ENCODE measurements around the gene DSCAML1. TPM values are rescaled to one million over a fixed set of nuclear protein-coding genes. Genes with fewer than 3 reads are reported as not detected.

Gene DSCAML1
- total and polyA plus RNA-seq, 2 of the 8 experiments (the other 6 are each of a cell fraction or from before 2014, with no cell fraction given): 0.19 to 0.24 TPM

GRCh38 chr11:117830674-117831351, 33.8 kb upstream of the DSCAML1 start:
- H3K4me3 ChIP-seq (ENCODE audit: extremely low read depth in 1 of 4, insufficient read depth in 2 of 4, low read depth in 3 of 4, low read length in 4 of 4): no peak overlapping the region
- H3K9me3 ChIP-seq (ENCODE audit: insufficient read depth in 2 of 2, low read depth in 1 of 2, low read length in 1 of 2): no peaks in the 10 kb centered on the region
- H2BK120ac ChIP-seq (replicated peaks; ENCODE audit: low read depth, low read length): no peak overlapping the region
- H3K4me2 ChIP-seq (ENCODE audit: insufficient read depth in 1 of 2, low read depth in 2 of 2, low read length in 2 of 2): no peak overlapping the region; a peak in 1 of 4 replicates
- no peak overlapping the region for H2BK5ac ChIP-seq (ENCODE audit: low read depth, low read length)
- TF ChIP-seq RFX5 (IDR thresholded peaks at IDR 0.05; ENCODE audit: borderline replicate concordance, low read depth, low read length) (no peak), CEBPB (IDR thresholded peaks at IDR 0.05; ENCODE audit: low read depth, low read length) (no peak), USF2 (IDR thresholded peaks at IDR 0.05; ENCODE audit: low read length) (no peak), ZNF274 (IDR thresholded peaks at IDR 0.05; ENCODE audit: borderline replicate concordance, extremely low read depth, low read length) (no peak), EP300 (IDR thresholded peaks at IDR 0.05; ENCODE audit: borderline replicate concordance in 1 of 2, low read depth in 2 of 2, low read length in 2 of 2) (no peak)
- no peak overlapping the region for H4K5ac ChIP-seq (ENCODE audit: insufficient read length, low read depth, low read length)
- H3K4ac ChIP-seq (replicated peaks; ENCODE audit: insufficient read length, low read depth, low read length): no peak overlapping the region
- peaks cover 0 to 6% (median 1%) of the 10 kb centered on the region in 4 experiments; a peak in 3 of 7 replicates for H3K4me1 ChIP-seq (replicated peaks in 1 of 4; ENCODE audit: control insufficient read depth in 3 of 4, insufficient read depth in 4 of 4, low read length in 3 of 4)
- DNase-seq (ENCODE audit: low read depth in 1 of 2, low spot score in 2 of 2) (peak in 1 of 2 experiments; percentile 41), FAIRE-seq (no peak)
- ChIA-PET POLR2A (ENCODE audit: partially characterized antibody) (no interaction called here), CTCF (ENCODE audit: partially characterized antibody) (interaction anchor here (1.1 to 11.9 kb wide), 7 partner anchors 10 to 116 kb away, joined by 3 to 91 read pairs (median 8); no protein-coding TSS in a partner anchor)
- no peak overlapping the region for H4K91ac ChIP-seq (replicated peaks; ENCODE audit: insufficient read length, low read length)
- no peak overlapping the region for H3K18ac ChIP-seq (ENCODE audit: extremely low read depth, low read length)
- no peak overlapping the region for H2BK15ac ChIP-seq (ENCODE audit: low read length)
- H3K79me1 ChIP-seq (ENCODE audit: low read depth, low read length): no peaks in the 10 kb centered on the region
- no peaks in the 10 kb centered on the region for H3K79me2 ChIP-seq (ENCODE audit: control insufficient read depth in 1 of 2, insufficient read depth in 2 of 2, low read length in 2 of 2)
- H3K27me3 ChIP-seq (replicated peaks in 1 of 4; ENCODE audit: control insufficient read depth in 3 of 4, extremely low read depth in 1 of 4, insufficient read depth in 3 of 4, low read length in 3 of 4): no peaks in the 10 kb centered on the region
- H2AFZ ChIP-seq (ENCODE audit: low read length): no peak overlapping the region
- 68% methylated on average over 3 of the region's 6 CpGs; no CpG with 5 or more reads in 1 of the 2 experiments for WGBS, 2 experiments (ENCODE audit: extremely low coverage in 1 of 2, insufficient coverage in 1 of 2, insufficient read length in 1 of 2, insufficient replicate concordance in 2 of 2, low coverage in 1 of 2, low lambda C conversion rate in 2 of 2, missing lambda C conversion rate in 1 of 2)
- H2BK20ac ChIP-seq (ENCODE audit: low read length): no peak overlapping the region
- H3K14ac ChIP-seq (ENCODE audit: insufficient read length): no peak overlapping the region
- H3K27ac ChIP-seq (ENCODE audit: low read depth, low read length): no peak overlapping the region
- H4K20me1 ChIP-seq (replicated peaks in 1 of 2; ENCODE audit: control insufficient read depth in 1 of 2, insufficient read depth in 2 of 2, low read length in 2 of 2): no peaks in the 10 kb centered on the region
- H3K56ac ChIP-seq (replicated peaks; ENCODE audit: insufficient read length, low read depth, low read length): no peak overlapping the region
- no peak overlapping the region for H3K23ac ChIP-seq (ENCODE audit: insufficient read length)
- no peaks in the 10 kb centered on the region for H3K23me2 ChIP-seq (ENCODE audit: low read depth, low read length)
- no peak overlapping the region for H2AK5ac ChIP-seq (ENCODE audit: low read depth, low read length)
- no peaks in the 10 kb centered on the region for H3K36me3 ChIP-seq (ENCODE audit: control insufficient read depth in 2 of 4, insufficient read depth in 4 of 4, low read length in 3 of 4)
- H3K9ac ChIP-seq (replicated peaks in 1 of 4; ENCODE audit: extremely low read depth in 1 of 4, low read depth in 3 of 4, low read length in 3 of 4): no peak overlapping the region
- H4K8ac ChIP-seq (ENCODE audit: extremely low read depth, insufficient read depth, low read length): no peak overlapping the region
- no peak overlapping the region for H2BK12ac ChIP-seq (ENCODE audit: low read depth, low read length)

Data from H1 (cell line).